22Rv1 (cell line): Measurements from ENCODE around the gene PABPC3.

Experiments
- H3K27ac ChIP-seq: fragments of 450-650 bp; 2 replicates; pipeline ENCODE4 v1.5.1; 2017
- ZFX ChIP-seq: fragments of 450-650 bp; IDR thresholded peaks from 2 replicates; pipeline ENCODE4 v1.6.1; 2017; ENCODE audit warnings: antibody characterized with exemption, borderline replicate concordance
- TF ChIP-seq, protein P1 (sequence below): fragments of 450-650 bp; IDR thresholded peaks from 2 replicates; pipeline ENCODE4 v1.5.1; 2017; ENCODE audit warnings: mild to moderate bottlenecking

Gene PABPC3

GRCh38 chr13:25147638-25148401 lies 51.9 kb downstream of the PABPC3 start:
- TF ChIP-seq ZFX: no peak
- TF ChIP-seq, protein P1, sequence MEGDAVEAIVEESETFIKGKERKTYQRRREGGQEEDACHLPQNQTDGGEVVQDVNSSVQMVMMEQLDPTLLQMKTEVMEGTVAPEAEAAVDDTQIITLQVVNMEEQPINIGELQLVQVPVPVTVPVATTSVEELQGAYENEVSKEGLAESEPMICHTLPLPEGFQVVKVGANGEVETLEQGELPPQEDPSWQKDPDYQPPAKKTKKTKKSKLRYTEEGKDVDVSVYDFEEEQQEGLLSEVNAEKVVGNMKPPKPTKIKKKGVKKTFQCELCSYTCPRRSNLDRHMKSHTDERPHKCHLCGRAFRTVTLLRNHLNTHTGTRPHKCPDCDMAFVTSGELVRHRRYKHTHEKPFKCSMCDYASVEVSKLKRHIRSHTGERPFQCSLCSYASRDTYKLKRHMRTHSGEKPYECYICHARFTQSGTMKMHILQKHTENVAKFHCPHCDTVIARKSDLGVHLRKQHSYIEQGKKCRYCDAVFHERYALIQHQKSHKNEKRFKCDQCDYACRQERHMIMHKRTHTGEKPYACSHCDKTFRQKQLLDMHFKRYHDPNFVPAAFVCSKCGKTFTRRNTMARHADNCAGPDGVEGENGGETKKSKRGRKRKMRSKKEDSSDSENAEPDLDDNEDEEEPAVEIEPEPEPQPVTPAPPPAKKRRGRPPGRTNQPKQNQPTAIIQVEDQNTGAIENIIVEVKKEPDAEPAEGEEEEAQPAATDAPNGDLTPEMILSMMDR: no peak
- H3K27ac ChIP-seq: no peak overlapping the region

DNA sequence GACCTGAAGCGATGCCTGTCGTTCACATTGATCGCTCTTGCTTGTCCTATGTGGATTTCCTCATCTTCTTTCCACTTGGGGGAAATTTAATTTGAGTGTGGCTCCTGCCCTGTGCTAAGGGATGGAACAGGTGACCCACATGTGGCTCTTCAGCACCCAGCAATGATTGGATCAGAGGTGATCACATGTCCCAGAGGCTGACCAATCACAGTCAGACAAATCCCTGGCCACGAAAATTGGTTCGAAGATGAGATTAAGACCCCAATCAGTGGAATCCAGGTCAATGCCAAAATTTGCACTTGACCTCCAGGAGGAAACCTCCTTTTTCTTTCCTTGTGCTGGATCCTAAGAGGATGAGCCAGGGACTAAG lies 52.5 kb downstream of the PABPC3 start:
- no peak overlapping the region for H3K27ac ChIP-seq
- TF ChIP-seq ZFX: no peak
- TF ChIP-seq, protein P1: no peak
